BJ (cell line): ENCODE measurements around the gene ZDHHC11. TPM values are rescaled to one million over a fixed set of nuclear protein-coding genes. Genes with fewer than 3 reads are reported as not detected.
"Not testable (repeated sequence)": the region's sequence is repeated elsewhere in the genome, so short reads cannot be mapped to it uniquely, and the experiment has no call there.

Experiments used
- CTCF ChIA-PET: fragments of 350-600 bp; formaldehyde crosslinking; extraction: SDS; loops from one replicate; lab custom pipeline; 2021; ENCODE audit warnings: antibody characterized with exemption, inconsistent platforms; lab: Yijun Ruan, JAX
- POLR2A ChIA-PET: fragments of 300-600 bp; sonication (Branson Sonifier 250); formaldehyde crosslinking; extraction: SDS; loops from one replicate; lab custom pipeline; 2021; ENCODE audit warnings: antibody characterized with exemption; lab: Charles Lee
- DNase-seq: peaks from one replicate; pipeline ENCODE4 v3.0.0-alpha.2; 2011; ENCODE audit warnings: low read depth
- H3K27me3 ChIP-seq: 2 replicates; pipeline ENCODE4 v1.6.0; 2011; ENCODE audit warnings: low read length; ENCODE audit not compliant: control insufficient read depth, insufficient read depth
- H3K36me3 ChIP-seq: 2 replicates; pipeline ENCODE4 v1.5.1; 2011; ENCODE audit warnings: low read length; ENCODE audit not compliant: control insufficient read depth, insufficient read depth
- H3K4me3 ChIP-seq: 2 replicates; pipeline ENCODE4 v1.5.1; 2011; ENCODE audit warnings: low read depth, mild to moderate bottlenecking, control low read depth, low read length
- polyA plus RNA-seq: library from polyadenylated mRNA; depleted of rRNA; stranded (reverse); fragments of >200 nt; gene quantifications from 2 replicates; pipeline ENCODE4 v1.2.3, GENCODE V29; 2011
- TF ChIP-seq, protein P1 (sequence below): IDR thresholded peaks from 2 replicates; pipeline ENCODE4 v1.5.1; 2011; ENCODE audit warnings: low read depth, mild to moderate bottlenecking, control low read depth, inconsistent platforms, low read length, moderate library complexity; ENCODE audit not compliant: insufficient read depth

Gene ZDHHC11
- polyA plus RNA-seq, 1 experiment: 0.15 TPM

DNA sequence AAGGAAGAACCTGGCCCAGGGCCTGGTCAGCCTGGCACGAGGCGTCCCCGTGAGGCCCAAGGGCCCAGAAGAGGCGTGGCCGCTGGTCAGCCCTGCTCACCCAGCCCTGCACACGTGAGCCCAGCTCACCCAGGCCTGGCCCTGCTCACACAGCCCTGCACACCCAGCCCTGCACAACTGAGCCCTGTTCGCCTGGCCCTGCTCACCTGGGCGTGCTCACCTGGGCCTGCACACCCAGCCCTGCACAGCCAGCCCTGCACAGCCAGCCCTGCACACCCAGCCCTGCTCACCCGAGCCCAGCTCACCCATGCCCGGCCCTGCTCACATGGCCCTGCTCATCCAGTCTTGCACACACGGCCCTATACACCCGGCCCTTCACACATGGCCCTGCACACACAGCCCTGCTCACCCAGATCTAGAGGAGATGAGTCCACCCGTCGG is 2.1 kb downstream of the ZDHHC11 start:
- POLR2A ChIA-PET: no interaction called here
- H3K36me3 ChIP-seq: no peaks in the 10 kb centered on the region
- DNase-seq: no peak
- CTCF ChIA-PET: interaction anchor here (0.6 kb wide), 1 partner anchor 229 kb away, joined by 3 read pairs; no protein-coding TSS in a partner anchor
- no peak overlapping the region for H3K4me3 ChIP-seq
- TF ChIP-seq, protein P1, sequence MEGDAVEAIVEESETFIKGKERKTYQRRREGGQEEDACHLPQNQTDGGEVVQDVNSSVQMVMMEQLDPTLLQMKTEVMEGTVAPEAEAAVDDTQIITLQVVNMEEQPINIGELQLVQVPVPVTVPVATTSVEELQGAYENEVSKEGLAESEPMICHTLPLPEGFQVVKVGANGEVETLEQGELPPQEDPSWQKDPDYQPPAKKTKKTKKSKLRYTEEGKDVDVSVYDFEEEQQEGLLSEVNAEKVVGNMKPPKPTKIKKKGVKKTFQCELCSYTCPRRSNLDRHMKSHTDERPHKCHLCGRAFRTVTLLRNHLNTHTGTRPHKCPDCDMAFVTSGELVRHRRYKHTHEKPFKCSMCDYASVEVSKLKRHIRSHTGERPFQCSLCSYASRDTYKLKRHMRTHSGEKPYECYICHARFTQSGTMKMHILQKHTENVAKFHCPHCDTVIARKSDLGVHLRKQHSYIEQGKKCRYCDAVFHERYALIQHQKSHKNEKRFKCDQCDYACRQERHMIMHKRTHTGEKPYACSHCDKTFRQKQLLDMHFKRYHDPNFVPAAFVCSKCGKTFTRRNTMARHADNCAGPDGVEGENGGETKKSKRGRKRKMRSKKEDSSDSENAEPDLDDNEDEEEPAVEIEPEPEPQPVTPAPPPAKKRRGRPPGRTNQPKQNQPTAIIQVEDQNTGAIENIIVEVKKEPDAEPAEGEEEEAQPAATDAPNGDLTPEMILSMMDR: no peak
- H3K27me3 ChIP-seq: peaks cover 2% of the 10 kb centered on the region

DNA sequence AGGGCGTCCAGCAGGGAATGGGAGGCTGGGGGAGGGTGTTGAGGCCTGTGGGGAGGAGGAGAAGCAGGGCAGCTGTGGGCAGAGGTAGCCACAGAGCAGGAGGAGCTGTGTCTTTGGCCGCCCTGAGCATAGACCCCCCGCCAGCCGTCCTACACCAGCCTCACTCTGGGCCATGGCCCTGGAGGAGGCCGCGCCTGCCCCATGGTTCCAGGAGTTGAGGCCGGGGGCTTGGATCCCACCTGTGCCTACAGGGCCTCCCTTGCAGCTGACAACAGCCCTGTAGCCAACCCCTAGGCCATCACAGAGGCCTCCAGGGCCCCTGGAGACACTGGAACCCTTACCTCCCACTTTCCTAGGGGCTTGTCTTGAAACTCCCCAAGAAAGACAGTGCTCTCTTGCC is 3.0 kb downstream of the ZDHHC11 start:
- H3K36me3 ChIP-seq, DNase-seq, H3K4me3 ChIP-seq, POLR2A ChIA-PET, CTCF ChIA-PET, H3K27me3 ChIP-seq: not testable (repeated sequence)

DNA sequence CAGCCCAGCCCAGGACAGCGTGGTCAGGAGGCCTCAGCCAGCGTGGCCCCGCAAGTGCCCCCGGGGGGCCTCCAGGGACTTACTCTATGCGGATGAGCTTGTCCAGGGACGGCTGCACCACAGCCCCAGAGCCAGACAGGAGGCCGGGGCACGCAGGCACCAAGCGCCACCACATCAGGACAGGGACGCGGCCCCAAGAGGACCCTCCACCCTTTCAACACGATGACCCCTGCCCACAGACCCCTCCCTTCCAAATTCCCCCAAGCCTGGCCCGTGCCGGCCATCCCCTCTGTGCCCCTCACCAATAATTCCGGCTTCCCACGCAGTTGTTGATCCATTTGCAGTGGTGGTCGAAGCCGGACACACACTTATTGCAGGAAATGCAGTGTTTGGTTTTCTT is 3.6 kb downstream of the ZDHHC11 start:
- DNase-seq, H3K36me3 ChIP-seq, CTCF ChIA-PET, POLR2A ChIA-PET, H3K27me3 ChIP-seq, H3K4me3 ChIP-seq: not testable (repeated sequence)

DNA sequence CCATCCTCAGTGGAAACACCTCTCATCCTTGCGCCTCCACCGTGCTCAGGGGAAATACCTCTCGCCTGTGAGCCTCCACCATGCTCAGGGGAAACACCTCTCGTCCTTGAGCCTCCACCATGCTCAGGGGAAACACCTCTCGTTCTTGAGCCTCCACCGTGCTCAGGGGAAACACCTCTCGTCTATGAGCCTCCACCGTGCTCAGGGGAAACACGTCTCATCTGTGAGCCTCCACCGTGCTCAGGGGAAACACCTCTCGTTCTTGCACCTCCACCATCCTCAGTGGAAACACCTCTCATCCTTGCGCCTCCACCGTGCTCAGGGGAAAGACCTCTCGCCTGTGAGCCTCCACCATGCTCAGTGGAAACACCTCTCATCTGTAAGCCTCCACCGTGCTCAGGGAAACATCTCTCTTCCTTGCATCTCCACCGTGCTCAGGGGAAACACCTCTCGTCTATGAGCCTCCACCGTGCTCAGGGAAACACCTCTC is 4.1 kb downstream of the ZDHHC11 start:
- H3K36me3 ChIP-seq, DNase-seq, POLR2A ChIA-PET, CTCF ChIA-PET, H3K4me3 ChIP-seq, H3K27me3 ChIP-seq: not testable (repeated sequence)

DNA sequence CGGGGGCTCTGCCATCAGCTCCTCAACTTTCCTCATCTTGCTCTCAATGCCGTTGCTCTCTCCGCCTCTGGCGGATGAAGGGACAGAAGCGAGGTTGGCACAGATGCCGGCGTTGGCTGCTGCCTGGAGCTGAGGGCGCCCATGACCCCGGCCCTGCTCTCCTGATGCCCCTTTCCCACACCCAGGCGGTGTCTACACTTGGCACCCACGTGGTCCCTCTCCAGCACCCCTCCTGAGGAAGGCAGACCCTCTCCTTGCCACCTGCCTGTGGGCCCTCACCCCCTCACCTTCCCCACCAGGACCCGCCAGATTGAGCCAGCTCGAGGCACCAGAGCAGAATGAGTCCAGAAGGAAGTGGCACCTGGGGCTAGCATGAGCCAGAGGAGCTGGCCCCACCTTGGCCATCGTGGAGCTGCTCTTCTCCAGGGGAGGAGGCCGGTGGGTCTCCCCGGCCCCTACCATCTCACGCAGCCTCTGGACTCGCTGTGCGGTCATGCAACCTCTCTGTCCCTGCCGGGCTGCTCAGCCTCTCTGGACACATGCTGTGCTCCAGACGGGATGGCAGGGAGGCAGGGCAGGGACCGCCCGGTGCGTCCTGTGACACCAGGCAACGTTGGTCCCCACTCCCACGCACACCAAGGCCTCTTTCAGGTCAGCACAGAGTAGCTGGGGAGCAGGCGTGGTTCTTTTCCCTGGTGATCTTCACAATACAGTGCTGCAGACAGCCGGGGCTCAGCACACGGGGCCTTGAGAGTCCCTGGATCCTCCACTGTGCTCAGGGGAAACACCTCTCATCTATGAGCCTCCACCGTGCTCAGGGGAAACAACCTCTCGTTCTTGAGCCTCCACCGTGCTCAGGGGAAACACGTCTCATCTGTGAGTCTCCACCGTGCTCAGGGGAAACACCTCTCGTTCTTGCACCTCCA is 4.8 kb downstream of the ZDHHC11 start:
- H3K27me3 ChIP-seq, H3K4me3 ChIP-seq, POLR2A ChIA-PET, DNase-seq, H3K36me3 ChIP-seq, CTCF ChIA-PET: not testable (repeated sequence)

DNA sequence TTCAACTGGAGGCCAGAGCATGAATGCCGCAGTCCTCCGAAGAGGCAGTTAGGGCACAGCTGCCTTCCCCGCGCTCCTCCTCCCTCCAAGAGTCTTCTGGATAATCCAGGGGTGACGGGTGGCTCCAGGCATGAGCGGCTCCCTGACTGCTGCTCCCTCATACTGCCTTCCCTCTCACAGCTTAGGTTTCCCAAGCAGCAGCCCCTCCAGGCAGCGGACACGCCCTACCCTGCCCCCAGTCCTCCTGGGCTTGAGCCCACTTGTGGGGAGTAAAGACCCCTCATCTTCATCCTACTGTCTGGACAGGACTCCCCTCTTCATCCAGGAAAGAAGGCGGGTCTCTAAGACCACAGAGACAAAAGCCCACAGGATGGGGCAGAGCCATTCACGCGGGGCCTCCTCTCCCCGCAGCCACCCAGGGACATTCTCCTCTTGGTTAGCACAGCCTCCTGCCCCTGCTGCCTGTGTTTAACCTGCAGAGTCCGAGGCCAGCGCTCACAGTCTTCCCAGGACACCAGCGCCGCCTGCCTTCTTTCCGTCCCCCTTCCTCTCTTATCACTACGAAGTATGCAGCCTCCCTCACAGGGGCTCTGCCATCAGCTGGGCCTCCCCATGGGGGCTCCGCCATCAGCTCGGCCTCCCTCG is 5.6 kb downstream of the ZDHHC11 start:
- CTCF ChIA-PET, H3K4me3 ChIP-seq, H3K36me3 ChIP-seq, DNase-seq, POLR2A ChIA-PET, H3K27me3 ChIP-seq: not testable (repeated sequence)

DNA sequence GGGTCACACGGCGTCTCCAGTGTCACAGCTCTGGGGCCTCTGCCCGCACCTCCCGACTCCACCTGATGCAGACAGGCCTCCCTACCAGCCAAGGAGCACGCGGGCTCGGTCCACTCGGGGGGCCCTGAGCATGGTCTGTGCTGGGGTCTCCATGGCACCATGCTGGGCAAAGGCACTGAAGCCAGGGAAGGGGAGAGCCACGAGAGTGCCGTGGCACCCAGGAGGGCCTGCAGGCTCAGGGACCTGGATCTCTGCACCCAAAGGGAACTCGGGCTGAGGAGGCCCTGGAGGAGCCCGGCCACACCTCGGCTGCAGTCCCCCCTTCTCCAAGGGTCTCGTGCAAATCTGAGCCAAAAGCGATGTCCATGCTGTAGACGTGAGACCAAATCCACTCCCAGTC is 6.4 kb downstream of the ZDHHC11 start:
- CTCF ChIA-PET, H3K36me3 ChIP-seq, POLR2A ChIA-PET, DNase-seq, H3K4me3 ChIP-seq, H3K27me3 ChIP-seq: not testable (repeated sequence)

DNA sequence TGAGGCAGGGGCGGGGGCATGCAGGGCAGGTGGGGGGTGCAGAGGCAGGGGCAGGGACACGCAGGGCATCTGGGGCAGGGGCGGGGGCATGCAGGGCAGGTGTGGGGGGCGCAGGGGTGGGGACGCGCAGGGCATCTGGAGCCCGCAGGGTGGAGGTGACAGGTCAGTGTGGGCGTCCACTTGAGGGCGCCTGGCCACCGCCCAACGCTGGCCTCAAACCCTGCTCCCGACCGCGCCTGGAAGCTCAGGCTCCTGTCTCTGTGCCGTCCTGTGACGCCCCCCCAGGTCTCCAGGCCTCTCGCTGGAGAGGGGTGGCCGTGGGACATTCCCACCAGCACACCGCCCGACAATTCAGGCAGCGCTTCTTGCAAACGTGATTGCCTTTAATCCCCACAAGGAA is 6.9 kb downstream of the ZDHHC11 start:
- H3K4me3 ChIP-seq, H3K27me3 ChIP-seq, POLR2A ChIA-PET, CTCF ChIA-PET, DNase-seq, H3K36me3 ChIP-seq: not testable (repeated sequence)

DNA sequence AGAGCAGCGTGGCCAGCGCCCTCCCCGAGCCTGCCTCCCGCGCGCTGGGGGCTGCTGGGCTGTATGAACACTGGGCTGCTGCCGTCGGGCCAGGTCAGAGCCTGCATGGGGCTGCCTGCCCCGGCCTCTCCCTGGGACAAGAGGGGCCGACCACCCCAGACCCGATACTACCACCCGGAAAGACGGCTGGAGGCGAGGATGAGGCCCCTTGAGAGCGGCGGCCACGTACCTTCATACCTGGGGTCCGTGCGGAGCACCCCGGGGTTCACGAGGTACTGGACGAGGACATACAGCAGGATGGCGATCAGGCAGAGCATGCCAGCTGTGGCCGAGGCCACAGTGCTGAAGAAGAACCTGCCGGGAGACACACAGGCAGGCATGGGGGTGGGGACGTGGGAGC is 7.4 kb downstream of the ZDHHC11 start:
- DNase-seq, H3K36me3 ChIP-seq, POLR2A ChIA-PET, H3K27me3 ChIP-seq, CTCF ChIA-PET, H3K4me3 ChIP-seq: not testable (repeated sequence)

DNA sequence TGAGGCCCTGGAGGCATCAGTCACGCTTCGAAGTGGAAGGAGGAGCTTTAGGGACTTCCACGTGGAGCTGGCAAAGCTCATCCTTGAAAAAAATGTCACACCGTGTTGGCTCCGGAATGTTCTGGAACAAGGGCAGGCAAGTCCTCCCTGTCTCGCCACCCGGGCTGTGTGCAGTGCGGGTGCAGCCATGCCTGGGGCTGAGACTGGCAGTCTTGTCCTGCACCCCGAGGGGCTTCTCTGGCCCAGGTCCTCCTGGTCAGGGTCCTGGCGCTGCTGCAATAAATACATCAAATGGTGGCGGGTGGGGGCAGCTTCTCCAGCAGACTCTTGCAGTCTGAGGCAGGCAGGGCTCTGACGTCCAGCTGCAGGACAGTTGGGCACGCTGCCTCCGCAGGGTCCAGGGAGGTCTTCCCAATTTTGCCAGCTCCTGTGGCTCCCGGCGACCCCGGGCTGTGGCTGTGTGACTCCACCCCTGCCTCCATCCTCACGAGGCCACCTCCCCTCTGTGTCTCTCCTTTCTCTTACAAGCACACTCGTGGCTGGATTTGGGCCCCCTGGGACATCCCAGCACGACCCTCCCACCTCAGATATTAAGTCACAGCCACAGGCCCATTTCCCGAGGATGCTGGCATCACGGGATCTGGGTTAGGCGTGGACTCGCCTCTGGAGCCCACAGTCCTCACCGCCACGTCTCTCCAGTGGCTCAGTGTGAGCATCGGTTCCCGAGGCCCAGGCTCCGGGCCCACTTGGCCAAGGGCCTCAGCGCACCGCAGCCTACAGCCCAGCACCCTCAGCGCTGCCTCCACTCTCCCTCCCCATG is 8.2 kb downstream of the ZDHHC11 start:
- H3K4me3 ChIP-seq, POLR2A ChIA-PET, H3K36me3 ChIP-seq, CTCF ChIA-PET, DNase-seq, H3K27me3 ChIP-seq: not testable (repeated sequence)
